GM19467 (cell line): ENCODE measurements around the gene CAND1.

Source experiments
- ATAC-seq: cut with Tn5 transposase; IDR thresholded peaks from one replicate; pipeline ENCODE4 v1.9.1; 2021; ENCODE audit warnings: mild to moderate bottlenecking, moderate library complexity; ENCODE audit not compliant: unreplicated experiment

Gene CAND1

GRCh38 chr12:67268896-67269632 is at the start of gene CAND1:
Gene CAND1, plus strand, starts transcription at chr12:67269358. Its CDS starts 360 bp downstream, at chr12:67269718.
- peak; percentile 77 for ATAC-seq

GRCh38 chr12:67220065-67220464 is 49.1 kb upstream of the CAND1 start:
- ATAC-seq: no peak

GRCh38 chr12:67222302-67222701 is 46.9 kb upstream of the CAND1 start:
- no peak for ATAC-seq

- no peak for ATAC-seq
Observed at GRCh38 chr12:67223225-67223624, 45.9 kb upstream of the CAND1 start.

GRCh38 chr12:67237231-67237630 is 31.9 kb upstream of the CAND1 start:
- ATAC-seq: no peak

- no peak for ATAC-seq
Observed at GRCh38 chr12:67239061-67239460, 30.1 kb upstream of the CAND1 start.

- no peak for ATAC-seq
Observed at GRCh38 chr12:67241482-67241881, 27.7 kb upstream of the CAND1 start.

- no peak for ATAC-seq
Observed at GRCh38 chr12:67243260-67243659, 25.9 kb upstream of the CAND1 start.

GRCh38 chr12:67245571-67245970 is 23.6 kb upstream of the CAND1 start:
- ATAC-seq: no peak

GRCh38 chr12:67251012-67251411 is 18.1 kb upstream of the CAND1 start:
- no peak for ATAC-seq

GRCh38 chr12:67254372-67255026 is 14.7 kb upstream of the CAND1 start:
- no peak for ATAC-seq

GRCh38 chr12:67256649-67257048 is 12.5 kb upstream of the CAND1 start:
- no peak for ATAC-seq

- no peak for ATAC-seq
Observed at GRCh38 chr12:67263471-67263870, 5.7 kb upstream of the CAND1 start.

GRCh38 chr12:67268335-67268895 is 743 bp upstream of the CAND1 start:
- peak; percentile 75 for ATAC-seq

GRCh38 chr12:67269633-67270573 is 745 bp downstream of the CAND1 start:
- ATAC-seq: peak; percentile 7

GRCh38 chr12:67270622-67271021 is 1.5 kb downstream of the CAND1 start:
- no peak for ATAC-seq

- no peak for ATAC-seq
Observed at GRCh38 chr12:67271976-67272375, 2.8 kb downstream of the CAND1 start.

- no peak for ATAC-seq
Observed at GRCh38 chr12:67274186-67274585, 5.0 kb downstream of the CAND1 start.

- no peak for ATAC-seq
Observed at GRCh38 chr12:67275380-67275913, 6.3 kb downstream of the CAND1 start.

- ATAC-seq: no peak
Observed at GRCh38 chr12:67276421-67276820, 7.3 kb downstream of the CAND1 start.

GRCh38 chr12:67279637-67280036 is 10.5 kb downstream of the CAND1 start:
- no peak for ATAC-seq
